Large intestine (tissue), 12 donors: ENCODE measurements around the gene LEPROT. TPM values are rescaled to one million over a fixed set of nuclear protein-coding genes. Genes with fewer than 3 reads are reported as not detected.
"Not testable (repeated sequence)": the region's sequence is repeated elsewhere in the genome, so short reads cannot be mapped to it uniquely, and the experiment has no call there.

Experiments used
- DNase-seq, 2 donors: peaks; one replicate each; pipeline versions ENCODE4 v3.0.0 to v3.0.0-alpha.2; 2013
- H3K27ac ChIP-seq: one replicate; pipeline ENCODE4 v1.5.1; 2013; ENCODE audit warnings: low read length
- H3K27me3 ChIP-seq: 2 replicates; pipeline ENCODE4 v1.6.1; 2013; ENCODE audit warnings: low read length; ENCODE audit not compliant: control insufficient read depth, insufficient read depth
- H3K36me3 ChIP-seq: 2 replicates; pipeline ENCODE4 v1.6.1; 2013; ENCODE audit warnings: low read length; ENCODE audit not compliant: control insufficient read depth, insufficient read depth
- H3K4me1 ChIP-seq: one replicate; pipeline ENCODE4 v1.6.1; 2013; ENCODE audit warnings: low read length; ENCODE audit not compliant: control insufficient read depth, insufficient read depth
- H3K4me3 ChIP-seq: one replicate; pipeline ENCODE4 v1.5.1; 2013; ENCODE audit warnings: low read length
- H3K9me3 ChIP-seq: one replicate; pipeline ENCODE4 v1.6.1; 2013; ENCODE audit warnings: mild to moderate bottlenecking, low read depth, low read length, moderate library complexity; ENCODE audit not compliant: control insufficient read depth
- WGBS: methylation state at CpG from one replicate; pipeline ENCODE4 v1.1.5; 2013; ENCODE audit warnings: low lambda C conversion rate; ENCODE audit not compliant: insufficient coverage; 5-methylcytosine and 5-hydroxymethylcytosine counted together
- long read RNA-seq, 11 donors: transcript quantifications; one replicate each; lab custom pipeline, GENCODE V29; 2026
- polyA plus RNA-seq: library from polyadenylated mRNA; unstranded; fragments of 120-200 nt; gene quantifications from one replicate; pipeline ENCODE4 v1.2.1, GENCODE V29; 2013

Gene LEPROT
- 66.1 TPM for polyA plus RNA-seq
- long read RNA-seq, donor 1, full-length matches to known transcripts, result 12 of 53 reads
- long read RNA-seq, donor 1, partial matches to known transcripts, result 41 of 53 reads
- long read RNA-seq, donor 1, other reads (novel, unspliced or antisense), result 0 of 53 reads
- long read RNA-seq, donor 2, full-length matches to known transcripts, result 42 of 119 reads
- long read RNA-seq, donor 2, partial matches to known transcripts, result 77 of 119 reads
- long read RNA-seq, donor 2, other reads (novel, unspliced or antisense), result 0 of 119 reads
- long read RNA-seq, donor 3, result 0 reads
- long read RNA-seq, donor 4, full-length matches to known transcripts, result 1 of 1 reads
- long read RNA-seq, donor 4, partial matches to known transcripts, result 0 of 1 reads
- long read RNA-seq, donor 4, other reads (novel, unspliced or antisense), result 0 of 1 reads
- long read RNA-seq, donor 5, full-length matches to known transcripts, result 21 of 45 reads
- long read RNA-seq, donor 5, partial matches to known transcripts, result 24 of 45 reads
- long read RNA-seq, donor 5, other reads (novel, unspliced or antisense), result 0 of 45 reads
- long read RNA-seq, donor 6, full-length matches to known transcripts, result 35 of 45 reads
- long read RNA-seq, donor 6, partial matches to known transcripts, result 10 of 45 reads
- long read RNA-seq, donor 6, other reads (novel, unspliced or antisense), result 0 of 45 reads
- long read RNA-seq, donor 7, full-length matches to known transcripts, result 26 of 32 reads
- long read RNA-seq, donor 7, partial matches to known transcripts, result 6 of 32 reads
- long read RNA-seq, donor 7, other reads (novel, unspliced or antisense), result 0 of 32 reads
- long read RNA-seq, donor 8, full-length matches to known transcripts, result 48 of 59 reads
- long read RNA-seq, donor 8, partial matches to known transcripts, result 11 of 59 reads
- long read RNA-seq, donor 8, other reads (novel, unspliced or antisense), result 0 of 59 reads
- long read RNA-seq, donor 9, full-length matches to known transcripts, result 39 of 46 reads
- long read RNA-seq, donor 9, partial matches to known transcripts, result 7 of 46 reads
- long read RNA-seq, donor 9, other reads (novel, unspliced or antisense), result 0 of 46 reads
- long read RNA-seq, donor 10, full-length matches to known transcripts, result 37 of 60 reads
- long read RNA-seq, donor 10, partial matches to known transcripts, result 23 of 60 reads
- long read RNA-seq, donor 10, other reads (novel, unspliced or antisense), result 0 of 60 reads
- long read RNA-seq, donor 11, full-length matches to known transcripts, result 32 of 58 reads
- long read RNA-seq, donor 11, partial matches to known transcripts, result 26 of 58 reads
- long read RNA-seq, donor 11, other reads (novel, unspliced or antisense), result 0 of 58 reads

- no CpG with 5 or more reads among the region's 60 CpGs for WGBS
- peak within 1 kb of the TSS; percentile 87 for H3K4me3 ChIP-seq
- DNase-seq, result peak in 1 of 2 donors; percentile 95
- peaks cover 8% of the 10 kb centered on the region for H3K4me1 ChIP-seq
- H3K9me3 ChIP-seq, result no peaks in the 10 kb centered on the region
- H3K36me3 ChIP-seq, result peaks cover 8% of the 10 kb centered on the region
- peak within 1 kb of the TSS; percentile 94 for H3K27ac ChIP-seq
- H3K27me3 ChIP-seq, result no peaks in the 10 kb centered on the region
These were observed at the start of gene LEPROT, which contains the start of gene LEPR for GRCh38 chr1:65420590-65421350. Gene LEPROT (plus strand): TSS chr1:65420668. CDS start chr1:65420725, 57 bp downstream. Gene LEPR (plus strand): TSS chr1:65420668. CDS start chr1:65565566, 144,898 bp downstream.

- DNase-seq, result no peak
- Histone ChIP-seq H3K36me3 (no peaks in the 10 kb centered on the region), H3K27ac (no peak overlapping the region), H3K27me3 (no peaks in the 10 kb centered on the region), H3K4me1 (no peaks in the 10 kb centered on the region), H3K9me3 (no peaks in the 10 kb centered on the region), H3K4me3 (no peak overlapping the region)
- 94% methylated on average over 2 of the region's 3 CpGs for WGBS
These were observed 48.9 kb upstream of the LEPROT start for GRCh38 chr1:65371544-65371943.

- Histone ChIP-seq H3K4me1 (no peaks in the 10 kb centered on the region), H3K36me3 (no peaks in the 10 kb centered on the region), H3K27ac (no peak overlapping the region), H3K9me3 (no peaks in the 10 kb centered on the region), H3K4me3 (no peak overlapping the region), H3K27me3 (no peaks in the 10 kb centered on the region)
- WGBS, result 100% methylated on average over 1 of the region's 1 CpG
- no peak for DNase-seq
These were observed 47.9 kb upstream of the LEPROT start for GRCh38 chr1:65372557-65372956.

GRCh38 chr1:65377496-65378246 lies 42.8 kb upstream of the LEPROT start:
- no peaks in the 10 kb centered on the region for H3K4me1 ChIP-seq
- no peak for DNase-seq
- no peak overlapping the region for H3K4me3 ChIP-seq
- H3K27me3 ChIP-seq, result no peaks in the 10 kb centered on the region
- H3K9me3 ChIP-seq, result no peaks in the 10 kb centered on the region
- 83% methylated on average over 1 of the region's 4 CpGs for WGBS
- H3K36me3 ChIP-seq, result no peaks in the 10 kb centered on the region
- no peak overlapping the region for H3K27ac ChIP-seq

- Histone ChIP-seq H3K4me1 (no peaks in the 10 kb centered on the region), H3K27me3 (no peaks in the 10 kb centered on the region), H3K4me3 (no peak overlapping the region), H3K27ac (no peak overlapping the region), H3K36me3 (no peaks in the 10 kb centered on the region), H3K9me3 (no peaks in the 10 kb centered on the region)
- no peak for DNase-seq
- WGBS, result 67% methylated on average over 1 of the region's 2 CpGs
These were observed 42.1 kb upstream of the LEPROT start for GRCh38 chr1:65378247-65378946.

- not testable (repeated sequence) for H3K9me3 ChIP-seq, H3K27me3 ChIP-seq, DNase-seq, H3K36me3 ChIP-seq, H3K27ac ChIP-seq, H3K4me3 ChIP-seq, H3K4me1 ChIP-seq
- no CpG with 5 or more reads among the region's 5 CpGs for WGBS
These were observed 36.0 kb upstream of the LEPROT start for GRCh38 chr1:65384426-65384825.

GRCh38 chr1:65386439-65386838 lies 34.0 kb upstream of the LEPROT start:
- Histone ChIP-seq H3K4me1 (no peaks in the 10 kb centered on the region), H3K27me3 (no peaks in the 10 kb centered on the region), H3K4me3 (no peak overlapping the region), H3K36me3 (peaks cover 2% of the 10 kb centered on the region), H3K9me3 (no peaks in the 10 kb centered on the region), H3K27ac (no peak overlapping the region)
- no CpG with 5 or more reads among the region's 3 CpGs for WGBS
- no peak for DNase-seq

- Histone ChIP-seq H3K4me3 (no peak overlapping the region), H3K4me1 (no peaks in the 10 kb centered on the region), H3K9me3 (no peaks in the 10 kb centered on the region), H3K27ac (no peak overlapping the region), H3K36me3 (peaks cover 2% of the 10 kb centered on the region), H3K27me3 (no peaks in the 10 kb centered on the region)
- WGBS, result no CpG with 5 or more reads among the region's 2 CpGs
- no peak for DNase-seq
These were observed 32.6 kb upstream of the LEPROT start for GRCh38 chr1:65387821-65388220.
